Breast epithelium (tissue), 4 donors: Measurements from ENCODE around the gene KRT79. TPM values are rescaled to one million over a fixed set of nuclear protein-coding genes. Genes with fewer than 3 reads are reported as not detected.

Experiments used
- DNase-seq, 2 donors: peaks; one replicate each; pipeline ENCODE4 v3.0.0-alpha.2; 2019; ENCODE audit warnings: low spot score in 2 of 2
- H3K27ac ChIP-seq, 2 donors: fragments of 200-600 bp; sonication (generic) in 1 of 2; one replicate each; pipeline ENCODE4 v1.5.1; 2016 to 2019; ENCODE audit warnings: mild to moderate bottlenecking in 1 of 2
- H3K27me3 ChIP-seq, 2 donors: fragments of 200-600 bp; sonication (generic) in 1 of 2; one replicate each; pipeline versions ENCODE4 v1.5.1 to v1.6.0; 2017 to 2019; ENCODE audit warnings: control low read depth in 1 of 2, mild to moderate bottlenecking in 1 of 2
- H3K36me3 ChIP-seq: fragments of 200-600 bp; one replicate; pipeline ENCODE4 v1.5.1; 2019
- H3K4me1 ChIP-seq, 2 donors: fragments of 200-600 bp; sonication (generic); one replicate each; pipeline ENCODE4 v1.5.1; 2016 to 2019; ENCODE audit warnings: control low read depth in 1 of 2
- H3K4me3 ChIP-seq, 3 donors: fragments of 200-600 bp; sonication (generic); 1 replicate in 2 of 3; 2 replicates in 1 of 3; pipeline ENCODE4 v1.5.1; 2016 to 2019; ENCODE audit warnings: mild to moderate bottlenecking in 3 of 3, moderate library complexity in 2 of 3
- H3K9me3 ChIP-seq, 2 donors: fragments of 200-600 bp; sonication (generic) in 1 of 2; one replicate each; pipeline ENCODE4 v1.5.1; 2016 to 2019; ENCODE audit warnings: control low read depth in 1 of 2
- CTCF ChIP-seq, 3 donors: fragments of 450-650 bp; IDR thresholded peaks; one replicate each; pipeline ENCODE4 v1.5.1; 2016 to 2017; ENCODE audit warnings: antibody characterized with exemption in 3 of 3, mild to moderate bottlenecking in 3 of 3, moderate library complexity in 3 of 3
- POLR2A ChIP-seq: fragments of 450-650 bp; IDR thresholded peaks from one replicate; pipeline ENCODE4 v1.6.1; 2016; ENCODE audit warnings: antibody characterized with exemption, mild to moderate bottlenecking, moderate library complexity
- POLR2AphosphoS5 ChIP-seq, 3 donors: sonication (generic); formaldehyde crosslinking; IDR thresholded peaks; one replicate each; pipeline ENCODE4 v1.6.1; 2017; ENCODE audit warnings: antibody characterized with exemption in 3 of 3
- intact Hi-C: fragments of 100-400 bp; cut with DNase I; formaldehyde crosslinking; loops from one replicate; pipeline ENCODE4 v1.15.1; 2023; ENCODE audit warnings: low total_unique reads
- total RNA-seq, 3 donors: library from RNA; depleted of rRNA; stranded (reverse); fragments of >200 nt; gene quantifications; one replicate each; pipeline ENCODE4 v1.1.0, GENCODE V29; 2016

KRT79 gene
- total RNA-seq, 3 donors from 2014 or later = 0.48 to 1.3 TPM; not detected in 1

DNA sequence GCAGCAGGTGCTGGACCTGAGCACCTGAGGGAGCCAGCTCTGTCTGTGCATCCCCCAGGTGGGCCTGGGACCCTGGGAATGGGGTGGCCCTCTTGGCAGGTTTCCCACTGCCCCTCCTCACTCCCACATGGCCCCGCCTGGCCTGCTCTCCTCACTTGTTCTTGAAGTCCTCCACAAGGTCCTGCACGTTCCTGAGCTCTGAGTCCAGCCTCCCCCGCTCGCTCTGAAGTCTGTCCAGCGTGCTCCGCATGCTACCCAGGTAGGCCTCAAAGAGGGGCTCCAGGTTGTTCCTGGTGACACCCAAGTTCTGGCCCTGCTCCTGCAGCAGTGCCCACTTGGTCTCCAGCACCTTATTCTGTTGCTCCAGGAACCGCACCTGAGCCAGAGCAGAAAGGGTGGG lies 2.9 kb downstream of the KRT79 start:
- peak in 1 of 2 donors; percentile 36 for DNase-seq
- no peak overlapping the region for H3K4me3 ChIP-seq
- H3K27ac ChIP-seq = no peak overlapping the region
- no peaks in the 10 kb centered on the region for H3K4me1 ChIP-seq
- intact Hi-C loops = no loop called here
- TF ChIP-seq POLR2A (no peak), CTCF (IDR thresholded peaks at IDR 0.05) (no peak), POLR2AphosphoS5 (IDR thresholded peaks at IDR 0.05) (no peak)
- H3K36me3 ChIP-seq = no peaks in the 10 kb centered on the region
- H3K27me3 ChIP-seq = no peaks in the 10 kb centered on the region
- H3K9me3 ChIP-seq = no peaks in the 10 kb centered on the region

GRCh38 chr12:52829986-52830770 lies 3.9 kb downstream of the KRT79 start:
- no peak for DNase-seq
- H3K9me3 ChIP-seq = no peaks in the 10 kb centered on the region

GRCh38 chr12:52828591-52829021 lies 5.5 kb downstream of the KRT79 start:
- H3K27ac ChIP-seq = no peak overlapping the region
- no peaks in the 10 kb centered on the region for H3K4me1 ChIP-seq
- H3K9me3 ChIP-seq = no peaks in the 10 kb centered on the region
- no peaks in the 10 kb centered on the region for H3K36me3 ChIP-seq
- no peaks in the 10 kb centered on the region for H3K27me3 ChIP-seq
- no peak overlapping the region for H3K4me3 ChIP-seq
- intact Hi-C loops = no loop called here
- no peak for DNase-seq
- no peak for TF ChIP-seq POLR2AphosphoS5 (IDR thresholded peaks at IDR 0.05)
- no peak for TF ChIP-seq POLR2A
- no peak for TF ChIP-seq CTCF (IDR thresholded peaks at IDR 0.05)

More at GRCh38 chr12:52829986-52830770, 3.9 kb downstream of the KRT79 start:
- TF ChIP-seq CTCF (IDR thresholded peaks at IDR 0.05) = no peak
- no peak for TF ChIP-seq POLR2A
- TF ChIP-seq POLR2AphosphoS5 (IDR thresholded peaks at IDR 0.05) = no peak
- Histone ChIP-seq H3K4me1 (no peaks in the 10 kb centered on the region), H3K4me3 (no peak overlapping the region), H3K36me3 (no peaks in the 10 kb centered on the region), H3K27me3 (no peaks in the 10 kb centered on the region), H3K27ac (no peak overlapping the region)
- intact Hi-C loops = no loop called here

DNA sequence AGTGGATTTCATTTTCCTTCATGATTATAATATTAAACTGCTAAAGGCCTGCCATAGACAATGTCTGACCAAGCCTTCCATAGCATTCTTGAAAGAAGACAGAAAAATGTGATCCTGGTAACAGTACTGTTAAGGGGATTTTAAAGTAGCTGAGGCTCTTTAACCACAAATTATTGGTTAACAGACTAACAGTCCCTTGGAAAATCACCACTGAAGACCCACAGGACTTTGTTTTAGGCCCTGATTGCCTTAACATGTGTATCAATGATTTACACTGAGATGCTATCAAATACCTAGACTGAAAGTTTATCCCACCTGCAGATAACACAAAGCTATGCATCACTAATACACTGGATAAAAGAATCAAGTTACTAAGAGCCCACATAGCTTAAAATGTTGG lies 6.0 kb downstream of the KRT79 start:
- Histone ChIP-seq H3K4me1 (no peaks in the 10 kb centered on the region), H3K4me3 (no peak overlapping the region), H3K9me3 (no peaks in the 10 kb centered on the region), H3K27me3 (no peaks in the 10 kb centered on the region), H3K36me3 (no peaks in the 10 kb centered on the region), H3K27ac (no peak overlapping the region)
- DNase-seq = no peak
- TF ChIP-seq POLR2A = no peak
- TF ChIP-seq CTCF (IDR thresholded peaks at IDR 0.05) = no peak
- no peak for TF ChIP-seq POLR2AphosphoS5 (IDR thresholded peaks at IDR 0.05)
- intact Hi-C loops = no loop called here

GRCh38 chr12:52827499-52828090 lies 6.5 kb downstream of the KRT79 start:
- H3K27me3 ChIP-seq = no peaks in the 10 kb centered on the region
- DNase-seq = no peak
- no peak overlapping the region for H3K4me3 ChIP-seq
- no peaks in the 10 kb centered on the region for H3K4me1 ChIP-seq
- no peaks in the 10 kb centered on the region for H3K36me3 ChIP-seq
- H3K27ac ChIP-seq = no peak overlapping the region
- intact Hi-C loops = no loop called here
- no peaks in the 10 kb centered on the region for H3K9me3 ChIP-seq
- TF ChIP-seq POLR2A (no peak), CTCF (IDR thresholded peaks at IDR 0.05) (no peak), POLR2AphosphoS5 (IDR thresholded peaks at IDR 0.05) (no peak)
